ACC112 (cell line): ENCODE measurements around the gene FAM151B.
A peak's percentile ranks its signal among the peaks of the same experiment; 100 is the strongest.
"Not testable (repeated sequence)": the region's sequence is repeated elsewhere in the genome, so short reads cannot be mapped to it uniquely, and the experiment has no call there.

ENCODE experiments used
- H2AFZ ChIP-seq: fragments of 200-600 bp; sonication (generic); one replicate; pipeline ENCODE4 v1.6.0; 2017; ENCODE audit warnings: antibody characterized with exemption, low read length; ENCODE audit not compliant: unreplicated experiment
- H3K27ac ChIP-seq: fragments of 200-600 bp; sonication (generic); 2 replicates; pipeline ENCODE4 v1.5.1; 2014; ENCODE audit warnings: low read depth, mild to moderate bottlenecking, antibody characterized with exemption, low read length, moderate library complexity
- H3K27me3 ChIP-seq: fragments of 200-600 bp; sonication (generic); 2 replicates; pipeline ENCODE4 v1.6.1; 2014; ENCODE audit warnings: mild to moderate bottlenecking, antibody characterized with exemption, low read length, moderate library complexity, mixed read lengths; ENCODE audit not compliant: insufficient read depth
- H3K36me3 ChIP-seq: fragments of 200-600 bp; sonication (generic); 2 replicates; pipeline ENCODE4 v1.6.1; 2016; ENCODE audit warnings: mild to moderate bottlenecking, antibody characterized with exemption, low read length, moderate library complexity, mixed read lengths; ENCODE audit not compliant: insufficient read depth
- H3K4me1 ChIP-seq: fragments of 200-600 bp; sonication (generic); one replicate; pipeline ENCODE4 v1.6.1; 2016; ENCODE audit warnings: low read length, mixed read lengths; ENCODE audit not compliant: insufficient read depth, unreplicated experiment, control insufficient read depth
- H3K4me3 ChIP-seq: fragments of 200-600 bp; sonication (generic); 2 replicates; pipeline ENCODE4 v1.5.1; 2014; ENCODE audit warnings: mild to moderate bottlenecking, low read depth, low read length
- H3K79me2 ChIP-seq: fragments of 200-600 bp; sonication (generic); one replicate; pipeline ENCODE4 v1.6.0; 2016; ENCODE audit warnings: low read length; ENCODE audit not compliant: control insufficient read depth, unreplicated experiment, insufficient read depth

Gene FAM151B

GRCh38 chr5:80565330-80565729 is 77.4 kb downstream of the FAM151B start:
- Histone ChIP-seq H3K27ac (no peak overlapping the region), H2AFZ (no peak overlapping the region), H3K27me3 (peaks cover 78% of the 10 kb centered on the region)

GRCh38 chr5:80566711-80567259 is 78.9 kb downstream of the FAM151B start:
- Histone ChIP-seq H3K79me2 (no peaks in the 10 kb centered on the region), H3K36me3 (no peaks in the 10 kb centered on the region), H2AFZ (no peak overlapping the region), H3K27me3 (peaks cover 84% of the 10 kb centered on the region), H3K27ac (no peak overlapping the region), H3K4me3 (no peak overlapping the region), H3K4me1 (no peaks in the 10 kb centered on the region)

More at GRCh38 chr5:80565330-80565729, 77.4 kb downstream of the FAM151B start:
- Histone ChIP-seq H3K4me3 (no peak overlapping the region), H3K4me1 (no peaks in the 10 kb centered on the region), H3K36me3 (no peaks in the 10 kb centered on the region), H3K79me2 (no peaks in the 10 kb centered on the region)

GRCh38 chr5:80568251-80568650 is 80.4 kb downstream of the FAM151B start:
- Histone ChIP-seq H3K27me3 (peaks cover 84% of the 10 kb centered on the region), H3K79me2 (no peaks in the 10 kb centered on the region), H3K4me3 (no peak overlapping the region), H3K4me1 (no peaks in the 10 kb centered on the region), H3K27ac (no peak overlapping the region), H3K36me3 (no peaks in the 10 kb centered on the region), H2AFZ (no peak overlapping the region)

DNA sequence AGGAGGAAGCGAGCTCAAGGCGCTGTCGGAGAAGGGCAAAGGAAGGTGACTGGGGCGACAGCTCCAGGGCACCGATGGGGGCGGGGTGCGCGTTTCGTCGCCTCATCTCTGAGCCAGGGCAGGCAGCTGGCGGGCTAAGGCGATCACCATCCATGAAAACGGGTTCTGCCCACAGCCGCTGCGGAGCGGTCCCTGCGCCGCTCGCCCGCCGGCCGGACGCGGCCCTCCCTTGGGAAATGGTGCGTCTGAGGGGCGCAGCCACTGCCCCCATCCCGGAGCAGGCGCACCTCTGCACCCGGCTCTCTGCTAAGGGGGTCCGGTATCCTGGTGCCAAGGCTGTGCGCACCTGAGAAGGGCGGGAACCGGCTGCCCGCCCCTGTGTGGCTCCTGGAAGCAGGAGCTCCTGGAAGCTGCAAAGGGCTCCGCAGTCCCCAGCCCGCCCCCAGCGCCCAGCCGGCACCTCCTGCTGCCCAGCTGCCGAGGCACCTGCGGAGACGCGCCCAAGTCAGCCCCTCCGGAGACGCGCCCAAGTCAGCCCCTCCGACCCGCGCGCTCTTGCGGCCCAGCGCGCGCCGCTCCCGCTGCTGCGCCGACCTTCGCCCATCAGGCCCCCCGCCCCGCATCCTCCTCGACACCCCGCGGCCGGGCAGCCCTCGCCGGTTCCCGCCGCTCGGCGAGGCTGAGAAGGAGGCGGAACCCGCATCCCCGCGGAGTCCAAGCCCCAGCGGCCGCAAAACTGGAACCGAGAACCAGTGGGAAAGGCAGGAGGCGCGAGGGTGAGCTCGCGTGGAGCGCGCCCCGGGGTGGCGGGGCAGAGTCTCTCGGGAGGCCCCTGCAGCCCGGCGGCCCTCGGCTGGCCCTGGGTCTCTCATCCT is 81.4 kb downstream of the FAM151B start:
- Histone ChIP-seq H3K27ac (no peak overlapping the region), H3K4me1 (no peaks in the 10 kb centered on the region), H3K36me3 (no peaks in the 10 kb centered on the region), H3K79me2 (no peaks in the 10 kb centered on the region), H3K27me3 (peaks cover 86% of the 10 kb centered on the region), H2AFZ (no peak overlapping the region), H3K4me3 (peak overlapping the region; percentile 66)

DNA sequence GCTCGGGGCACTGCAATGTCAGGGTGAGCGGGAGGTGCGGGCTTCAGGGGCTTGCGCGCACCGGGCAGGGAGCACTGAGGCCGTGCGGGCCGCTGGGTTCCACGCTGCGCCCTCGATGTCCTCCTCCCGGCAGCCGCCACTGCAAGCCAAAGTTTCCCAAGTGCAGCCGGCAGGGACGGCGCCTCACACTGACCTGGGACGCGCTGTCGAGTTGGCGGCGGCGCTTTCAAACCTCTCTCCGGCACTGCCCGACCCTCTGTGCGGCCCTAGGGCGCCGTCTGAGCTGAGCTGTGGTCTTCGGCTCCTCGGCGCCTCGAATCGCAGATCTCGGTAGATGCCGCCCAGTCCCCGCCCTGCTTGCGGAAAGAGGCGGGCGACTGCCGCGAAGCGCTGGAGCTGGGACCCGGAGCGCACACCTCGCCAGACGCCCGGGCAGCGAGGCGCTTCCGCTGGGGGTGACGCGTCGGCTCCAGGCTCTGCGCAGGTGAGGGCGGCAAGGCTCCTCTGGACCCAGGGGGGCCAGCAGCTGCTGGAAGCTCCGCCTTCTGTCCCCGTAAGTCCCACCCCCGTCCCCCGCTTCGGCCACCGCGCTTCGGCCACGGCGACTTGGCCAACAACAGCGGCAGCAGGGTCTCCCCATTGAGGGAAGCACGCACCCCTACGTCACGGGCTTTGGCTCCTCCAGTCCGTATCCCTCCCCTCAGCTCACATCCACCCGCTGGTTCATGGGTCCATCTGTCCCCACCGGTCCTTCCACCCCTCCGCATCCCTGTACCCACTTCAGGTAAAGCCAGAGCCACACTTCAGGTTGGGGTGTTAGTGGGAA is 82.3 kb downstream of the FAM151B start, which contains the start of gene ANKRD34B:
Gene ANKRD34B (minus strand): TSS at position 320 of the 826 bp plus-strand sequence. CDS start 10,261 bp downstream, outside the sequence.
- Histone ChIP-seq H3K36me3 (no peaks in the 10 kb centered on the region), H3K27ac (no peak within 1 kb of the TSS), H3K4me3 (peak within 1 kb of the TSS; percentile 66), H3K79me2 (no peaks in the 10 kb centered on the region), H3K4me1 (no peaks in the 10 kb centered on the region), H3K27me3 (peaks cover 88% of the 10 kb centered on the region), H2AFZ (no peak within 1 kb of the TSS)

DNA sequence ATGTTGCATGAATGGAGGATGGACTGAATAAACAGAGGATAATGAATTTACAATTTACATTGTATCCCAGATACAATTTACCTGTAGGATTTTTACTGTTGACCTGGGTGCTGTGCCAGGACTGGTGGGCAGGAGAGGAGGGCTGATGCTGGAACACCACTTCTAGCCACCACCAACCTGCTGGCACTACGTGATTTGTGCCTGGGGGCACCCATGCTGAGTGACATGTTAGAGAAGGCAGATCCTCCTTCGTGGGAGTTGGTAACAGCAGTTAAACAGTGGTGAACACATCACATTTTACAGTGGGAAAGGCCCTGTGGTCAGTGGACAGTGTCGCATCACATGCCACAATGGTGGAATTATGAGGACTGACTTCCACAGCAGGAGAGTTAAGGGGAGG is 85.2 kb downstream of the FAM151B start:
- H3K36me3 ChIP-seq: no peaks in the 10 kb centered on the region
- H3K79me2 ChIP-seq: no peaks in the 10 kb centered on the region
- no peaks in the 10 kb centered on the region for H3K4me1 ChIP-seq
- no peak overlapping the region for H3K27ac ChIP-seq
- H3K4me3 ChIP-seq: no peak overlapping the region
- peaks cover 77% of the 10 kb centered on the region for H3K27me3 ChIP-seq
- H2AFZ ChIP-seq: no peak overlapping the region

- Histone ChIP-seq H3K36me3 (no peaks in the 10 kb centered on the region), H3K4me3 (no peak overlapping the region), H3K27ac (no peak overlapping the region), H3K27me3 (peaks cover 44% of the 10 kb centered on the region), H3K4me1 (no peaks in the 10 kb centered on the region), H2AFZ (no peak overlapping the region), H3K79me2 (no peaks in the 10 kb centered on the region)
Measured at GRCh38 chr5:80576383-80576782, 88.5 kb downstream of the FAM151B start.

- Histone ChIP-seq H3K27ac (no peak overlapping the region), H3K4me3 (no peak overlapping the region), H3K4me1 (no peaks in the 10 kb centered on the region), H2AFZ (no peak overlapping the region), H3K36me3 (no peaks in the 10 kb centered on the region), H3K27me3 (peaks cover 34% of the 10 kb centered on the region), H3K79me2 (no peaks in the 10 kb centered on the region)
Measured at GRCh38 chr5:80577707-80578106, 89.8 kb downstream of the FAM151B start.

- H3K27me3 ChIP-seq: peaks cover 22% of the 10 kb centered on the region
- no peak overlapping the region for H3K4me3 ChIP-seq
- H3K36me3 ChIP-seq: no peaks in the 10 kb centered on the region
Measured at GRCh38 chr5:80579050-80579449, 91.2 kb downstream of the FAM151B start.

GRCh38 chr5:80580291-80580690 is 92.4 kb downstream of the FAM151B start:
- peaks cover 10% of the 10 kb centered on the region for H3K27me3 ChIP-seq
- H3K36me3 ChIP-seq, H3K27ac ChIP-seq, H2AFZ ChIP-seq, H3K4me1 ChIP-seq, H3K4me3 ChIP-seq, H3K79me2 ChIP-seq: not testable (repeated sequence)

More at GRCh38 chr5:80579050-80579449, 91.2 kb downstream of the FAM151B start:
- no peak overlapping the region for H2AFZ ChIP-seq
- H3K4me1 ChIP-seq: no peaks in the 10 kb centered on the region
- H3K79me2 ChIP-seq: no peaks in the 10 kb centered on the region
- H3K27ac ChIP-seq: no peak overlapping the region
